ENCODE measurements around the gene CD163L1.
"Not testable (repeated sequence)": the region's sequence is repeated elsewhere in the genome, so short reads cannot be mapped to it uniquely, and the experiment has no call there.

The CD163L1 gene

GRCh38 chr12:7444076-7444475, at the start of gene CD163L1:
CD163L1 (minus strand) TSS chr12:7444153; CDS start chr12:7444127, 26 bp downstream.
- in situ Hi-C loops (cut with MboI; ENCODE audit: low sequenced_read_pairs) = no loop called here

- in situ Hi-C loops (cut with MboI; ENCODE audit: low sequenced_read_pairs) = no loop called here
These were observed 49.1 kb upstream of the CD163L1 start for GRCh38 chr12:7493006-7493405.

GRCh38 chr12:7486512-7486911, 42.6 kb upstream of the CD163L1 start:
- in situ Hi-C loops (cut with MboI; ENCODE audit: low sequenced_read_pairs) = no loop called here

- in situ Hi-C loops (cut with MboI; ENCODE audit: low sequenced_read_pairs) = no loop called here
These were observed 41.1 kb upstream of the CD163L1 start for GRCh38 chr12:7485095-7485494.

DNA sequence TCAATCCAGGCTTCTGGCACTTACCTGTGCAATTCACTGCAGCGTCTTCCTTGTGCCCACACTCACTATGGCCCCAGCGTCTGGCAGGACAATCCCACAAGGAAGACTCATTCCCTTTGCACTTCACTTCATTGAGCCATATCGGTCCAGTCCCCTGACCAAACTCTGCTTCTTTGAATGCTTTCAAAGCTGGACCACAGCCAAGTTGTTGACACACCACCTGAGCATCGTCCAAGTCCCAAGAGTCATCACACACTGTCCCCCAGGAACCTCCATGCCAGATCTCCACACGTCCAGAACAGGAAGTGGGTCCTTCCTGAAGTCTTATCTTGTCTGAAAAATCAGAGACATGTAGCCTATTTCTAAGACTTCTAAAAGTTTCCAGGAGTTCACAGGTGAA, 39.4 kb upstream of the CD163L1 start:
- in situ Hi-C loops (cut with MboI; ENCODE audit: low sequenced_read_pairs) = no loop called here

DNA sequence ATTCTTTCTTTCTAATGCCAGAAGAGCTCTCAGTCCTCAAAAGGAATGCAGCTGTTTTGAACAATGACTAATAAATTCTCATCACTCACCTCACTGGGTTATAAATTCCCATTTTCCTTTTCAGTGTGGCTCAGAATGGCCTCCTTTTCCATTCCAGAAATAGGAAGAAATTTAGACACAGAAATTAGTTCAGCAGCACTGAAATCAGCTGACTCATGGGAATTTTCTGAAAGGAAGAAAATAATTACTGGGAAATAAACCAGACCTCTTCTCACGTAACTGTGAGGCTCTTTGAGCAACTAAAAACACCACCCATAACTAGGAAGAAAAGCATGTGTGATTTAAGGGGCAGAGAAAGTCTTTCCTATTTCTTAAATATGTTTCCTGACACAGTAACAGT, 35.8 kb upstream of the CD163L1 start:
- in situ Hi-C loops (cut with MboI; ENCODE audit: low sequenced_read_pairs) = no loop called here

- in situ Hi-C loops (cut with MboI; ENCODE audit: low sequenced_read_pairs) = no loop called here
These were observed 28.1 kb upstream of the CD163L1 start for GRCh38 chr12:7472060-7472459.

GRCh38 chr12:7460375-7461259, 16.7 kb upstream of the CD163L1 start:
- in situ Hi-C loops (cut with MboI; ENCODE audit: low sequenced_read_pairs) = loop anchor here (5.0 kb wide), 1 partner anchor 238 kb away; no protein-coding TSS in a partner anchor

DNA sequence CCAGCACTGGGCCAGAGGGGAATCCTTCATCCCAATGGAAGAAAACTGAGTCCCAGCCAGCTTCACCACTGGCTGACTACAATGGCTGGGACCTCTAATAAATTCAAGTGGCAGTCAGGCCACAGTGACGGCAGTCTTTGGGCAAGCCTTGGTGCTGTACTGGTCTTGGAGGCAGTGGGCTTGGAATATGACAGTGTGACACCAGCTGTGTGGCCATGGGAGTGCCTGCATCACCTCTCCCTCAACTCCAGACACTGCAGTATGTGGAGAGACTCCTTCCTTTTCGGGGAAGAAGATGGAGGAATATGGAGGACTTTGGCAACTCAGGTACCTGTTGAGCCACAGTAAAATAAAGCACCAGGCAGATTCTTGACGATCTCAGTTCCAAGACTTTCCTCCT, 16.0 kb upstream of the CD163L1 start:
- in situ Hi-C loops (cut with MboI; ENCODE audit: low sequenced_read_pairs) = loop anchor here (5.0 kb wide), 1 partner anchor 238 kb away; no protein-coding TSS in a partner anchor

GRCh38 chr12:7451756-7452155, 7.8 kb upstream of the CD163L1 start:
- in situ Hi-C loops (cut with MboI; ENCODE audit: low sequenced_read_pairs) = no loop called here

GRCh38 chr12:7450667-7451066, 6.7 kb upstream of the CD163L1 start:
- in situ Hi-C loops (cut with MboI; ENCODE audit: low sequenced_read_pairs) = no loop called here

GRCh38 chr12:7448099-7448498, 4.1 kb upstream of the CD163L1 start:
- in situ Hi-C loops (cut with MboI; ENCODE audit: low sequenced_read_pairs) = no loop called here

- in situ Hi-C loops (cut with MboI; ENCODE audit: low sequenced_read_pairs) = no loop called here
These were observed 584 bp upstream of the CD163L1 start for GRCh38 chr12:7444537-7444936.

DNA sequence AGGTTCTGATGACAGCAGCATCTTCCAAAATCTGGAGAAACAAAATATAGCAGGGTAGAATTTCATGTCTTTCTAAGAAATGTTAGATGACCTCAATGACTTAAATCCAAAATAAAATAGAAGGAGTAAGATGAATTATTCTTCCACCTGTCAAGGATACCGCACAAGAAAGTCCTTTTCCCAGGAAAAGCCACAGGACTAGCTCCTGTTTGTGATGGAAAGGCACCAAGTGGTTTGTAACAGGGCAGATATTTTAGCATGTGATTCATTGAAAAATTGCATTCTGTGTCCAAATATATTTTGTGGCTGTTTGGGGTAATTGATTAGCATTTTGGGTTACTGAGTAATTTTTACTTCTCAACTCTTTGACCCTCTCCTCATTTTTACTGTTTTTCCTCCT, 2.7 kb downstream of the CD163L1 start:
- in situ Hi-C loops (cut with MboI; ENCODE audit: low sequenced_read_pairs) = no loop called here

DNA sequence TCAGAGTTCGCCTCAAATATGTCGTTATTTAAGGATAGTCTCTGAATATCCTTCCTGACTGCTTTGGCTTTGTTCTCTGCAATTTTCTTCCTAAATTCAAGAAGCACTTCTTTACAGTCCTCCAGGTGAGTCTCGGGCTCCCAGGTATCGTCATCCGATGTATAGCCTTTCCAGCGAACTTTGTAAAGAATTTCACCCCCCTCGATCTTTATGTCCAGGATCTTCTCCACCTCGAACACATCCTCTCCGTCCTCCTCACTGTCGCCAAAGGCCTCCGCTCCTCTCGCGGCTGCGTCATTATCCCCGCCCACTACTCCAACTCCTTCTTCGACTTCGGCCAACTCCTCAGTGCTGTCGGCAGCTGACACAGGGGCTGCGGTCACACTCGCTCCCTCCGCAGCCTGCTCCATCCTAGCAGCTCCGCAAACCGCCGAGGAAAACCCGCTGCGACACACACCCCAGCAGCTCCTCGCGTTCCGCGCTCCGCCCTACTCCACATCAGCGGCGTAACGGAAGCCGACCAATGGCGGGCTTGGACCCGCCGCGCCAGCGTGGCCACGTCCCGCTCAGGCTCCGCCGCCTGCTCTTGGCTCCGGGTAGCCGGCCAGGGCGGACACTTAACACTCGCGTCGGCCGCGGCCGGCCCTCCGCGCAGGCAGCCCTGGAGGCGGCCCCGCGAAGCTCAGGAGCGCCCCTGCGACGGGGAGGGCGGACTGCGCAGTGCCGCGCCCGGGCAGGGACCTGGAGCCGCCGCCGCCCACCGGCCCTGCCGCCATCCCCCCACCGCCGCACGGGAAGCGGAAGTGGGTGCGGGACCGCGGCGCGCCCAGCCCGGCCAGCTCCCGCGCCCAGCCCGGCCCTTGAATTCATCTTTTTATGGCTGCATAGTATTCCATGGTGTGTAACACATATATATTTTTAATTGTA, 4.1 kb downstream of the CD163L1 start:
- in situ Hi-C loops (cut with MboI; ENCODE audit: low sequenced_read_pairs) = no loop called here

- in situ Hi-C loops (cut with MboI; ENCODE audit: low sequenced_read_pairs) = not testable (repeated sequence)
These were observed 5.5 kb downstream of the CD163L1 start for GRCh38 chr12:7438291-7438995.

GRCh38 chr12:7437494-7437893, 6.5 kb downstream of the CD163L1 start:
- in situ Hi-C loops (cut with MboI; ENCODE audit: low sequenced_read_pairs) = not testable (repeated sequence)

GRCh38 chr12:7434670-7435069, 9.3 kb downstream of the CD163L1 start:
- in situ Hi-C loops (cut with MboI; ENCODE audit: low sequenced_read_pairs) = no loop called here

GRCh38 chr12:7433276-7433822, 10.6 kb downstream of the CD163L1 start:
- in situ Hi-C loops (cut with MboI; ENCODE audit: low sequenced_read_pairs) = no loop called here

DNA sequence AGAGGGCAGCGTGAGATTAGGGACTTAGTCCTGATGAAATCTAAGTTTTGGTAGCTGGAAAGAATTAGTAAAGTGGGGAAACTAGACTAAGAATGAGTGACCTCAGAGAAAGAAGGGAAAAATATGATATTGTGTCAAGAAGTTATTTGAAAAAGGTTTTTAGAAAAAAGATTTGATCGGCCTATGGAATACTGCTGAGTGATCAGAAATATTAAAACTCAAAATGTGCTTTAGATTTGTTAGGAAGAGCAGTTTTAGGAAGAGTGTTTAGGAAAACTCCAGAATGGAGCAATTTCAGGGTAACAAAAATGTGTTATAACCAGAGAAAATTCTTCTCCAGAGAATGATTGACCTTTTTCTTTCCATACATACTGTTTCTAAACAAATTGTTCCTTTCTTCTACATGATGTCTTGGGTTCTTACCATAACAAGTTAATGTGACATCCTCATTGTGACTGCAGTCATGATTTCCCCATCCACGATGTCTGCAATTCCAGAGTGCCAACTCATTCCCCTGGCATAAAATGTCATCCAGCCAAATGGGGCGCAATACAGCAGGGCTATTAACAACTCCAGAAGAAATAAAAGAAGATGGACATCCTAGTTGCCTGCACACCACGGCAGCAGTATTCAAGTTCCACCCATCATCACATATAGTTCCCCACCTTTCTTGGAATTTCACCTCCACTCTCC, 11.8 kb downstream of the CD163L1 start:
- in situ Hi-C loops (cut with MboI; ENCODE audit: low sequenced_read_pairs) = no loop called here

Measured in HL-60/S4 treated with retinoic acid at 250 ng/mL for 4 days and 3 days (cell line).